Kidney epithelial cell (primary cell): Measurements from ENCODE around the gene RAB10. TPM values are rescaled to one million over a fixed set of nuclear protein-coding genes. Genes with fewer than 3 reads are reported as not detected.
"Not testable (repeated sequence)": the region's sequence is repeated elsewhere in the genome, so short reads cannot be mapped to it uniquely, and the experiment has no call there.

Source experiments
- DNase-seq: peaks from one replicate; pipeline ENCODE4 v3.0.0-alpha.2; 2010; ENCODE audit warnings: low read depth
- H3K27me3 ChIP-seq: 2 replicates; pipeline ENCODE4 v1.6.0; 2011; ENCODE audit warnings: low read length; ENCODE audit not compliant: control insufficient read depth, insufficient read depth
- H3K36me3 ChIP-seq: 2 replicates; pipeline ENCODE4 v1.5.1; 2011; ENCODE audit warnings: low read length; ENCODE audit not compliant: control insufficient read depth, insufficient read depth
- H3K4me3 ChIP-seq: 2 replicates; pipeline ENCODE4 v1.5.1; 2011; ENCODE audit warnings: low read depth, mild to moderate bottlenecking, control low read depth, low read length
- total RNA-seq: library from RNA; depleted of rRNA; stranded (reverse); fragments of >200 nt; gene quantifications from 2 replicates; pipeline ENCODE4 v1.2.3, GENCODE V29; 2015
- TF ChIP-seq, protein P1 (sequence below): IDR thresholded peaks from 2 replicates; pipeline ENCODE4 v1.5.1; 2011; ENCODE audit warnings: mild to moderate bottlenecking, moderate library complexity, low read length, control low read depth, inconsistent platforms; ENCODE audit not compliant: insufficient read depth, poor library complexity, severe bottlenecking

RAB10 gene
- total RNA-seq, 1 donor from 2014 or later, result 201 TPM

DNA sequence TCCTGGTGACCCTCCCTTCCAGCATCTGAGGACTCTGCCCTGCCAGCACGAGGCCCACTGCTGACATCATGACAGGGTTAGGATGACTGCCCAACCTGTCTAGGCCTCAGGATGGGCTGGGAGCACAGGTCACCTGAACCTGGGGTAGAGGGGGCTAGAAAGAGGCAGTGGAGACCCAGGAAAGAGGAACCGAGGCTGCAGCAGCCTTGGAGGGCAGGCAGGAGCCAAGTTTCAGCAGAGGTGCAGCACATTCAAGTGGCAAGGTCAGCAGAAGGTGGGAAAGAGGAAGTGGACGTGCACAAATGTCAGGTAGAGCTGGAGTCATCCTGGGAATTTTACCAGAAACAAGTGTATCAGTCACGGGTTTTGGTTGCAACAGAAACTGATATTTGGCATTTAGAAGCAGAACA is 13.6 kb upstream of the RAB10 start:
- no peaks in the 10 kb centered on the region for H3K36me3 ChIP-seq
- no peak for DNase-seq
- no peak overlapping the region for H3K4me3 ChIP-seq
- TF ChIP-seq, protein P1, sequence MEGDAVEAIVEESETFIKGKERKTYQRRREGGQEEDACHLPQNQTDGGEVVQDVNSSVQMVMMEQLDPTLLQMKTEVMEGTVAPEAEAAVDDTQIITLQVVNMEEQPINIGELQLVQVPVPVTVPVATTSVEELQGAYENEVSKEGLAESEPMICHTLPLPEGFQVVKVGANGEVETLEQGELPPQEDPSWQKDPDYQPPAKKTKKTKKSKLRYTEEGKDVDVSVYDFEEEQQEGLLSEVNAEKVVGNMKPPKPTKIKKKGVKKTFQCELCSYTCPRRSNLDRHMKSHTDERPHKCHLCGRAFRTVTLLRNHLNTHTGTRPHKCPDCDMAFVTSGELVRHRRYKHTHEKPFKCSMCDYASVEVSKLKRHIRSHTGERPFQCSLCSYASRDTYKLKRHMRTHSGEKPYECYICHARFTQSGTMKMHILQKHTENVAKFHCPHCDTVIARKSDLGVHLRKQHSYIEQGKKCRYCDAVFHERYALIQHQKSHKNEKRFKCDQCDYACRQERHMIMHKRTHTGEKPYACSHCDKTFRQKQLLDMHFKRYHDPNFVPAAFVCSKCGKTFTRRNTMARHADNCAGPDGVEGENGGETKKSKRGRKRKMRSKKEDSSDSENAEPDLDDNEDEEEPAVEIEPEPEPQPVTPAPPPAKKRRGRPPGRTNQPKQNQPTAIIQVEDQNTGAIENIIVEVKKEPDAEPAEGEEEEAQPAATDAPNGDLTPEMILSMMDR, result no peak
- H3K27me3 ChIP-seq, result no peaks in the 10 kb centered on the region

DNA sequence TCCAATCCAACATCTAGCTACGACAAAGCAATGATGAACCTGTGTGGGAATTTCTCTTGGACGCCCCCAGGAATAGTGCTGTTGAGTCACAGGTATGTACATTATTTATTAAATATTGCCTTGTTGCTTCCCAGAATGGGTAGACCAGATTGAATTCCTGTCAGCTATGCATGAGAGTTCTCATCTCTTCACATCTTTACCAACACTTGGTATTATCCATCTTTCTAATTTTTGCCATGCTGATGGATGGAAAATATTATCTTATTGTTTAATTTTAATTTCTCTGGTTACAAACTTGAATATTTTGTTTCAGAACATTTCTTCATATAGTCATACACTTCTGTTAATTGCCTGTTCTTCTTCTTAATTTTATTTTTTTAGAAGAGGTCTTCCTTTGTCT is 9.6 kb upstream of the RAB10 start:
- TF ChIP-seq, protein P1, result no peak
- H3K4me3 ChIP-seq, result no peak overlapping the region
- H3K36me3 ChIP-seq, result no peaks in the 10 kb centered on the region
- no peaks in the 10 kb centered on the region for H3K27me3 ChIP-seq
- no peak for DNase-seq

DNA sequence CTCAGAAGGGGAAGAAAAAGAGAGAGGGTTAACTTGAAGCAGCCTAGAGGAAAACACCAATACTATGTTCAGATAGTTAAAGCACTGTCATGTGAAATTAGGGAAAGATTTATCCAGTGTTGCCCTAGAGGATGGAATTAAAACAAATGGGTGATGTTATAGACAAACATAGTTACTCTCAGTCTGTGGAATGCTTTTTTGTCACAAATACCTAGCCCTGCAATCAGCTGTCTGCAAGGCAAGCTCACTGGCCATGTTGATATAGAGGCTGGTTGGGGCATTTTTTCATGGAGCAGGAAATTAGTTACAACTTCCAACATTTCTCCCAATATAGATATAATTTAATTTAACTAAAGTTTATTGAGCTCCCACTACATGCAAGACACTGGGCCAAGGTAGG is 8.4 kb upstream of the RAB10 start:
- Histone ChIP-seq H3K4me3 (no peak overlapping the region), H3K36me3 (no peaks in the 10 kb centered on the region), H3K27me3 (no peaks in the 10 kb centered on the region)
- TF ChIP-seq, protein P1, result no peak
- no peak for DNase-seq

DNA sequence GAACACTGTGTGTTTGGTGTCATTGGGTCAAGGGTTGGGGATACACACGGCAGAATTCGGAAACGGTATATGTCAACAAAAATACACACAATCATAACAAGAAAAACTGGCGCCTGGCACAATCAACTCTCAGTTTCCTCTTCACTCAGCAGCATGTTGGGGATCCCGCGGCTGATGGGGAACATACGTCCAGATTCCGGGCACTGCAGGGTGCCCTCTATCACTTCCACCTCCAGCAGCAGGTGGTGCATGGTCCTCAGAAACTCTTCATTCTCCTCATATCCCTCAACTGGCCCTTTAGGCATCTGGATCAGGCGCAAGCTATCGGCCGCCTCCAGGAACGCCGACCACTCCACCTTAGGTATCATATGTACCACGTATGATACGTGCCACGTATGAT is 5.8 kb upstream of the RAB10 start:
- not testable (repeated sequence) for H3K4me3 ChIP-seq, DNase-seq, H3K36me3 ChIP-seq, H3K27me3 ChIP-seq

DNA sequence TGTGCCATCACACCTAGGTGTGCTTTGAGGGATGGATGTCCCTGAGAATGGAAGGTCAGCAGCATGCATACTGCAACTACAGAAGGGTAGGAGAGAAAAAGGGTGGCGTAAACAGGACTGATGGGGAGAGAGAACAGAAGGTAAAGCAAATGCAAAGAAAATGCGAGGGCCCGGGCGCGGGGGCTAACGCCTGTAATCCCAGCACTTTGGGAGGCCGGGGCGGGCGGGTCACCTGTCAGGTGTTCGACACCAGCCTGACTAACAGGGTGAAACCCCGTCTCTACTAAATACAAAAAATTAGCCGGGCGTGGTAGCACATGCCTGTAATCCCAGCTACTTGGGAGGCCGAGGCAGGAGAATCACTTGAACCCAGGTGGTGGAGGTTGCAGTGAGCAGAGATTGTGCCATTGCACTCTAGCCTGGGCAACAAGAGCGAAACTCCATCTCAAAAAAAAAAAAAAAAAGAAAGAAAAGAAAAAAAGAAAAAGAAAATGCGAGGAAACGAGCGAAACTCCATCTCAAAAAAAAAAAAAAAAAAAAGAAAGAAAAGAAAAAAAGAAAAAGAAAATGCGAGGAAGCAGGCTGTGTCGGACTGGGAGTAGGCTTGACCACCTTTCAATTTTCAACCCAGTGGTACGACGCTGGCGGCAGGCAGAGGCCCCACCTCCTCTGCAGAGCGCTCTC is 1.2 kb upstream of the RAB10 start:
- not testable (repeated sequence) for H3K27me3 ChIP-seq, DNase-seq, H3K36me3 ChIP-seq
- H3K4me3 ChIP-seq, result peak overlapping the region; percentile 88

DNA sequence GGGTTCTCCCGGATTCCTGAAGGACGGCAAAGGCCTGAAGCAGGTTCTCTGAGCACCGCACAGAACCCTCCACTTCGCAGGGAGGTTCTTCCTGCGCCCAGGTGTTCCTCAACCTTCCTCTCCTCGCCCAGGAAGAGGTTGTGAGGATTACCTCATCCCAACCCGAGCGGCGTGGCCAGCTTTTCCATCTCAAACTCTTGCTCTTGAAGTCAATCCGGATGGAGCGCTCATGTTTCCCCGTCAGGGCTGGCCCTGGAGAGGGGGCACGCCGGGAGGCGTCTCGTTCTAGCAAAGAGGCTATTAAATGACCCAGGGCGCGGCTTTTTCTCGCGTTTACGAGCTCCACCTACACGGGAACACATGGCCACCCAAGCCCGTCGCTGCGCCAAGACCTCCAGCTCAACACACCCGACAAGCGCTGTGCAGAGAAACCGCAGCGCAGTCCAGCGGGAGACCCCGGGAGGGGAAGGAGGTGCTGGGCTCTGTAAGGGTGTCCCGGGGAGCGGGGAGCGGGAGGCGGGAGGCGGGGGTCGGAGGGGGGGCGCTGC is 540 bp upstream of the RAB10 start:
- H3K4me3 ChIP-seq, result peak overlapping the region; percentile 88
- no peaks in the 10 kb centered on the region for H3K36me3 ChIP-seq
- no peaks in the 10 kb centered on the region for H3K27me3 ChIP-seq
- DNase-seq, result no peak
- TF ChIP-seq, protein P1, result no peak

DNA sequence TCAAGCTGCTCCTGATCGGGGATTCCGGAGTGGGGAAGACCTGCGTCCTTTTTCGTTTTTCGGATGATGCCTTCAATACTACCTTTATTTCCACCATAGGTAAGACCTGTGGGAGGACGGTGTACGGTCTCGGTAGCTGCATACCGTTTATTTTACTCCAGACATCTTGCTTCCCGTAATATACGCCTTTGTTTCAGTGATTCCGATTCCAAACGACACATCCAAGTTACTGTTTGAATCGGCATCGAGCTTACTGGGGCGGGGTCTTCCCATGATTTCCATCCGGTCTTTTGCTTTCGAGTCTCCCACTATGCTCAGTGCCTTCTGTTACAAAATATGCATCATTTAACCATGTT is 731 bp downstream of the RAB10 start:
- H3K36me3 ChIP-seq, result no peaks in the 10 kb centered on the region
- DNase-seq, result no peak
- H3K27me3 ChIP-seq, result no peaks in the 10 kb centered on the region
- TF ChIP-seq, protein P1, result no peak
- H3K4me3 ChIP-seq, result peak overlapping the region; percentile 88
